Activated naive CD4-positive, alpha-beta T cell treated with anti-CD3 and anti-CD28 coated beads, Interleukin-2, amount 50 U/mL, for 24 hours (primary cell): ENCODE measurements around the gene SERPINB6.
"Not testable (repeated sequence)": the region's sequence is repeated elsewhere in the genome, so short reads cannot be mapped to it uniquely, and the experiment has no call there.

Source experiments
- H3K27ac Mint-ChIP-seq: one replicate; pipeline ENCODE4 v1.8.0; 2021; ENCODE audit warnings: mild to moderate bottlenecking, mixed read lengths
- H3K27me3 Mint-ChIP-seq: one replicate; pipeline ENCODE4 v1.8.0; 2021; ENCODE audit warnings: mixed read lengths
- H3K36me3 Mint-ChIP-seq: one replicate; pipeline ENCODE4 v1.8.0; 2021; ENCODE audit warnings: mixed read lengths
- H3K4me1 Mint-ChIP-seq: one replicate; pipeline ENCODE4 v1.8.0; 2021; ENCODE audit warnings: mixed read lengths
- H3K4me3 Mint-ChIP-seq: one replicate; pipeline ENCODE4 v1.8.0; 2021; ENCODE audit warnings: mild to moderate bottlenecking, mixed read lengths
- H3K9me3 Mint-ChIP-seq: one replicate; pipeline ENCODE4 v1.8.0; 2021; ENCODE audit warnings: mixed read lengths

Gene SERPINB6

DNA sequence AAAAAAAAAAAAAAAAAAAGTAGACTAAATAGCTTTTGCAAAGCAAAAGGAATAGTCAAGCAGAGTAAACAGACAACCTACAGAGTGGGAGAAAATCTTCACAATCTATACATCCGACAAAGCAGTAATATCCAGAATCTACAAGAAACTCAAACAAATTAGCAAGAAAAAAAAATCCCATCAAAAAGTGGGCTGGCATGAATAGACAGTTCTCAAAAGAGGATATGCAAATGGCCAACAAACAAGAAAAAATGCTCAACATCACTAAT lies 786 bp upstream of the SERPINB6 start:
- H3K27me3 Mint-ChIP-seq, H3K36me3 Mint-ChIP-seq, H3K9me3 Mint-ChIP-seq: not testable (repeated sequence)
- Mint-ChIP-seq H3K27ac (peak overlapping the region; percentile 81), H3K4me3 (peak overlapping the region; percentile 85), H3K4me1 (peaks cover 31% of the 10 kb centered on the region)

GRCh38 chr6:2970753-2971419 lies 481 bp downstream of the SERPINB6 start:
- Mint-ChIP-seq H3K27me3 (peaks cover 1% of the 10 kb centered on the region), H3K4me1 (peaks cover 39% of the 10 kb centered on the region), H3K36me3 (no peaks in the 10 kb centered on the region), H3K4me3 (peak overlapping the region; percentile 88), H3K27ac (peak overlapping the region; percentile 77), H3K9me3 (no peaks in the 10 kb centered on the region)

- Mint-ChIP-seq H3K4me1 (peaks cover 42% of the 10 kb centered on the region), H3K4me3 (peak overlapping the region; percentile 88), H3K9me3 (no peaks in the 10 kb centered on the region), H3K36me3 (no peaks in the 10 kb centered on the region), H3K27me3 (peaks cover 1% of the 10 kb centered on the region), H3K27ac (peak overlapping the region; percentile 39)
Measured at GRCh38 chr6:2970034-2970685, 1.2 kb downstream of the SERPINB6 start.

DNA sequence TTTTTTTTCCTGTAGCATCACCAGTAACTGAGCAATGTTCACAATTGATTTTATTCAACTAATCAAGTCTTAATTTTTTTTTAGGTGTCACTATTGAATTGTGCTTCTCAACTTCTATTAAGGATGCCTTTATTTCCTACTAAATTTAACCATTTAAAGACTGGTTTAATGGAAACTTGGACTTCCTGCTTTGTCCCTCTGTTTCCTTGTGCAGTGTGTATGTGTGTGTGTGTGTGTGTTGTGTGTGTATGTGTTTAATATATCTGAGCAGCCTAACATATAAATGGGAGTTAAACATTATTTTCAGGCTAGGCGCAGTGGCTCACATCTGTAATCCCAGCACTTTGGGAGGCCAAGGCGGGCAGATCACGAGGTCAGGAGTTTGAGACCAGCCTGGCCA lies 1.8 kb downstream of the SERPINB6 start:
- Mint-ChIP-seq H3K27me3 (peaks cover 1% of the 10 kb centered on the region), H3K4me3 (peak overlapping the region; percentile 62), H3K36me3 (no peaks in the 10 kb centered on the region), H3K9me3 (no peaks in the 10 kb centered on the region), H3K27ac (peak overlapping the region; percentile 75), H3K4me1 (peaks cover 45% of the 10 kb centered on the region)

GRCh38 chr6:2968600-2969135 lies 2.7 kb downstream of the SERPINB6 start:
- Mint-ChIP-seq H3K4me3 (no peak overlapping the region), H3K4me1 (peaks cover 41% of the 10 kb centered on the region), H3K36me3 (no peaks in the 10 kb centered on the region), H3K27ac (no peak overlapping the region), H3K27me3 (peaks cover 1% of the 10 kb centered on the region), H3K9me3 (no peaks in the 10 kb centered on the region)

DNA sequence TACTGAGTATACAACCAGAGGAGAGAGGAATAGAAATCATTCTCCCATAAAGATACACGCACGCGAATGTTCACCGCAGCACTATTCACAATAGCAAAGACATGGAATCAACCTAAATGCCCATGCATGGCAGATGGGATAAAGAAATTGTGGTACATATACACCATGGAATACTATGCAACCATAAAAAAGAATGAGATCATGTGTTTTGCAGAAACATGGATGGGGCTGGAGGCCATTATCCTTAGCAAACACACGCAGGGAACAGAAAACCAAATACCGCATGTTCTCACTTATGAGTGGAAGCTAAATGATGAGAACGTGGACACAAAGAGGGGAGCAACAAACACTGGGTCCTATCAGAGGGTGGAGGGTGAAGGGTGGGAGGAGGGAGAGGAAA lies 3.4 kb downstream of the SERPINB6 start:
- Mint-ChIP-seq H3K36me3 (no peaks in the 10 kb centered on the region), H3K27ac (no peak overlapping the region), H3K4me1 (peaks cover 37% of the 10 kb centered on the region), H3K4me3 (no peak overlapping the region), H3K9me3 (no peaks in the 10 kb centered on the region), H3K27me3 (peaks cover 1% of the 10 kb centered on the region)

DNA sequence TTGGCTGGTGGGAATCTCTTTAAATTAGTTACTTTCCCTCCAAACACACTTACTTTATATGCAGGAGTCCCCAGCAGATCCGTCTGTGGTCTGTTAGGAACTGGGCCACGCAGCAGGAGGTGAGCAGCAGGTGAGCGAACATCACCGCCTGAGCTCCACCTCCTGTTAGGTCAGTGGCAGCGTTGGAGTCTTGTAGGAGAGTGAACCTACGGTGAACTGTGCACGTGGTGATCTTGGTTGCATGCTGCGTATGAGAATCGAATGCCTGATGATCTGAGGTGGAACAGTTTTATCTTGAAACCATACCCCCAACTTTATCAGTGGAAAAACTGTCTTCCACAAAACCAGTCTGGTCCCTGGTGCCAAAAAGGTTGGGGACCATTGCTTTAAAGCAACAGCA lies 5.0 kb downstream of the SERPINB6 start:
- no peak overlapping the region for H3K4me3 Mint-ChIP-seq
- H3K27me3 Mint-ChIP-seq = no peaks in the 10 kb centered on the region
- H3K27ac Mint-ChIP-seq = no peak overlapping the region
- no peaks in the 10 kb centered on the region for H3K36me3 Mint-ChIP-seq
- H3K9me3 Mint-ChIP-seq = no peaks in the 10 kb centered on the region
- peaks cover 37% of the 10 kb centered on the region for H3K4me1 Mint-ChIP-seq

DNA sequence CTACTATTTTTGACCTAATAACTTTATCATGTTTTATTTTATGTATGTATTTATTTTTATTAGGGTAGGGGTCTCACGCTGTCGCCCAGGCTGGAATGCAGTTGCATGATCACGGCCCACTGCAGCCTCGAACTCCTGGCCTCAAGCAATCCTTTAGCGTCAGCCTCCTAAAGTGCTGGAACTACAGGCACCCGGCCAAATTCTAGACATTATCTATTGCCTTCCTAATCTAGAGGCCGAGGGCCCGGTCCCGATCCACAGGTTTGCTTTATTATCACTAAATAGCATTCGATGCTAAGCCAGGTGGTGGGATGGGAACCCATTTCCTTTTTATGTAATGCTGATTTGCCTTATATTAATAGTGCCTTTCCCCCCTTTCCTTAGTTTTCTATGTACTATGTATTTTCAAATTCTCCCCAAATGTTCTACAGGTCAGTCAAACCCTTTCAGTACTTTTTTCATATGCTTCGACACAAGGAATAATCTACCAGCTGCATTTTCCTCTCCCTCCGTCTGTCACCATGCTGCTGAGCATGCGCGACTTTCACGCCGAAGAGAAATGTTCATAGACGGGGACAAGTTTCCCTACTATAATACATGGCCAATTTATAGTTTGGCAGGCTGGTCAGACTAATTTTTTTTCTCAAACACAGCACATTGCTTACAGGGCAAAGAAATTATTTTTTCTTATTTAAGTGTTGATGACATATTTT lies 6.4 kb downstream of the SERPINB6 start:
- Mint-ChIP-seq H3K4me1 (peaks cover 31% of the 10 kb centered on the region), H3K36me3 (no peaks in the 10 kb centered on the region)

GRCh38 chr6:2963756-2964155 lies 7.6 kb downstream of the SERPINB6 start:
- Mint-ChIP-seq H3K27me3 (no peaks in the 10 kb centered on the region), H3K9me3 (no peaks in the 10 kb centered on the region), H3K4me3 (no peak overlapping the region), H3K36me3 (no peaks in the 10 kb centered on the region), H3K27ac (no peak overlapping the region), H3K4me1 (peaks cover 26% of the 10 kb centered on the region)

More for the DNA sequence above, 6.4 kb downstream of the SERPINB6 start:
- Mint-ChIP-seq H3K27me3 (no peaks in the 10 kb centered on the region), H3K9me3 (no peaks in the 10 kb centered on the region), H3K27ac (no peak overlapping the region), H3K4me3 (no peak overlapping the region)

DNA sequence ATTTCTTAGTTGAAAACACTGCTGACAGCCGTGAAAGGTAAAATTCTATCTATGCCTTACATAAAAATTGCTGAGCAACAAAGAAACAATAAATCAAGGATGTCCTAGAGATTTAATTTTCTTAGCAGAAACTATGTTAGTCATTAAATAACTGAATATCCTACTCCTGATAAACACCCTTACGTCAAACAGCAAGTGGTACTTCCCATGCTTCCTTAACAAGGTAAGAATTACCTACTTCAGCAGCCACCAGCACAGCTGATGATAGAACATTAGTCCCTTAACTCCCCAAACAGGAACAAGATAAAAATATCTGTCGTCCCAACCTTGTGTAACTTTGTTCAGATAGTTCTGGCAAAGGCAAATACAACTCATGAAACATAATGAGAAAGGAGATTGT lies 8.7 kb downstream of the SERPINB6 start:
- Mint-ChIP-seq H3K9me3 (no peaks in the 10 kb centered on the region), H3K4me3 (no peak overlapping the region), H3K27ac (no peak overlapping the region), H3K4me1 (peaks cover 35% of the 10 kb centered on the region), H3K27me3 (no peaks in the 10 kb centered on the region), H3K36me3 (no peaks in the 10 kb centered on the region)

GRCh38 chr6:2962004-2962403 lies 9.4 kb downstream of the SERPINB6 start:
- Mint-ChIP-seq H3K27me3 (no peaks in the 10 kb centered on the region), H3K4me1 (peaks cover 32% of the 10 kb centered on the region), H3K9me3 (no peaks in the 10 kb centered on the region), H3K27ac (no peak overlapping the region), H3K4me3 (no peak overlapping the region), H3K36me3 (no peaks in the 10 kb centered on the region)

DNA sequence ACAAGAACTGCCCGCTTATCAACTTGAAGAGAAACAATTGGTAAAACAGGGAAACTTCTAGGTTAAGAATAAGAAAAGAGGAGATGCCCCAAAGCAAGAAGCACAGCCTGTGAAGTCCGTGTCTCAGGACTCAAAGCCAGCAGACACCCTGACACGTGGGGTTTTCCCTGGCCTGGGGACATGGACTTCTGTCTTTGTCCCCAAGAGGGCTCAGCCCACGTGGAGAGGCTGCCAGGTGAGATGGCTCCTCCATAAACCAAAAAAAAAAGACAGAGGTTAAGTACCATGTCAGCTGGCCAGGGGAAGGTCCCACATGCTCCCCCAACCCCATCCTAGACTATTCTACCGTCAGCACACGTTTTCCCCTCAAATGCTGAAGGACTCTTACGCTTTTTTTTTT lies 9.9 kb downstream of the SERPINB6 start:
- peaks cover 31% of the 10 kb centered on the region for H3K4me1 Mint-ChIP-seq

DNA sequence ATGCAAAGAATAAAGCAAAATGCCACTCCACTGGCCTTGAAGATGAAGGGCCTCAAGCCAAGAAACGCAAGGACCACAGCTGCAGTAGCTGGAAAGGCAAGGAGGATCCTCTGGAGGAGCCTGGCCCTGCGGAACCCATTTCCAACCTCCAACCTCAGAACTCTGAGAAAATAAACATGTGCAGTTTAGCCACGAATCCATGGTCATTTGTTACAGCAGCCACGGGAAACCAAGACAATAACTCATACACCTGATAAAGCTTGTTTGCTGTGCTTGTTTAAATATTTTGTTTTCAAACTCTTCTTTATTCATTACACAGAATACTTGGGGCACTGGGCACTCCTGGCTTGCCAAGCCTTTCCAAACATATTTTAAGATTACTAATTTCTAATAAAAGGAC lies 10.4 kb downstream of the SERPINB6 start:
- H3K27ac Mint-ChIP-seq = no peak overlapping the region
- H3K4me3 Mint-ChIP-seq = no peak overlapping the region
- no peaks in the 10 kb centered on the region for H3K36me3 Mint-ChIP-seq
- peaks cover 25% of the 10 kb centered on the region for H3K4me1 Mint-ChIP-seq
- no peaks in the 10 kb centered on the region for H3K9me3 Mint-ChIP-seq
- H3K27me3 Mint-ChIP-seq = no peaks in the 10 kb centered on the region

More for the DNA sequence above, 9.9 kb downstream of the SERPINB6 start:
- no peaks in the 10 kb centered on the region for H3K27me3 Mint-ChIP-seq
- no peaks in the 10 kb centered on the region for H3K36me3 Mint-ChIP-seq
- no peak overlapping the region for H3K4me3 Mint-ChIP-seq
- no peaks in the 10 kb centered on the region for H3K9me3 Mint-ChIP-seq
- H3K27ac Mint-ChIP-seq = no peak overlapping the region

- no peak overlapping the region for H3K27ac Mint-ChIP-seq
- no peak overlapping the region for H3K4me3 Mint-ChIP-seq
- no peaks in the 10 kb centered on the region for H3K9me3 Mint-ChIP-seq
- H3K4me1 Mint-ChIP-seq = peaks cover 21% of the 10 kb centered on the region
- no peaks in the 10 kb centered on the region for H3K36me3 Mint-ChIP-seq
- no peaks in the 10 kb centered on the region for H3K27me3 Mint-ChIP-seq
Measured at GRCh38 chr6:2959909-2960719, 11.3 kb downstream of the SERPINB6 start.

- no peak overlapping the region for H3K4me3 Mint-ChIP-seq
- no peaks in the 10 kb centered on the region for H3K36me3 Mint-ChIP-seq
- H3K9me3 Mint-ChIP-seq = no peaks in the 10 kb centered on the region
- H3K27me3 Mint-ChIP-seq = no peaks in the 10 kb centered on the region
- H3K4me1 Mint-ChIP-seq = peaks cover 20% of the 10 kb centered on the region
- H3K27ac Mint-ChIP-seq = no peak overlapping the region
Measured at GRCh38 chr6:2958776-2959175, 12.6 kb downstream of the SERPINB6 start.
